GM21717 (cell line): Measurements from ENCODE around the gene ZMYM4.

Source experiments
- ATAC-seq: cut with Tn5 transposase; IDR thresholded peaks from one replicate; pipeline ENCODE4 v1.9.1; 2021; ENCODE audit warnings: mild to moderate bottlenecking, moderate library complexity; ENCODE audit not compliant: unreplicated experiment

ZMYM4 gene

GRCh38 chr1:35394386-35394785 is 125.9 kb downstream of the ZMYM4 start:
- no peak for ATAC-seq

DNA sequence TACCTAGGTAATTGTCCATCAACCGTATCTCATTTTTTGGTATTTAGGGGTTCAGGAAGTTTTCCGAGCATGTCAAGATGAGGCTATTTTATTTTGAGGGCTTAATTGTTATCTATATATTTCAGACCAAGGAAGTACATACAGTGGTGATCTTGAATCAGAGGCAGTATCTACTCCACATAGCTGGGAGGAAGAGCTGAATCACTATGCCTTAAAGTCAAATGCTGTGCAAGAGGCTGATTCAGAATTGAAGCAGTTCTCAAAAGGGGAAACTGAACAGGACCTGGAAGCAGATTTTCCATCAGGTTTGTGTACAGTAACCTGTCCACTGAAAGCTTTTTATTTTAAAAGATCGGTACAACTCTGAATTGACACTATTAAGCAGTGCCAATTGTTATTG is 130.2 kb downstream of the ZMYM4 start:
- no peak for ATAC-seq

DNA sequence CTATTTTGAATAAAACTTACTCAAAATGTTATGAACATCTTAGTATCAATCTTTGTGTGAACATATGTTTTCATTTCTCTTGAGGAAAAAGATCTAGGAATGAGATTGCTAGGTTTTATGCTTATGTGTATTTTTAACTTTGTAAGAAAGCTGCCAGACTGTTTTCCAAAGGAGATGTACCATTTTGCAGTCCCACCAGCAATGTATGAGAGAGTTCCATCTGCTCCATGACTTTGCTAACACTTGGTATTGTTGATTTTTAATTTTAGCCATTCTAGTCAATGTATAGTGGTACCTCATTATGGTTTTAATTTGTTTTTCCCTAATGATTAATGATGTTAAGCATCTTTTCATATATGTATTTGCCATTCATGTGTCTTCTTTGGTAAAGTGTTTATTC is 132.5 kb downstream of the ZMYM4 start:
- ATAC-seq: no peak

DNA sequence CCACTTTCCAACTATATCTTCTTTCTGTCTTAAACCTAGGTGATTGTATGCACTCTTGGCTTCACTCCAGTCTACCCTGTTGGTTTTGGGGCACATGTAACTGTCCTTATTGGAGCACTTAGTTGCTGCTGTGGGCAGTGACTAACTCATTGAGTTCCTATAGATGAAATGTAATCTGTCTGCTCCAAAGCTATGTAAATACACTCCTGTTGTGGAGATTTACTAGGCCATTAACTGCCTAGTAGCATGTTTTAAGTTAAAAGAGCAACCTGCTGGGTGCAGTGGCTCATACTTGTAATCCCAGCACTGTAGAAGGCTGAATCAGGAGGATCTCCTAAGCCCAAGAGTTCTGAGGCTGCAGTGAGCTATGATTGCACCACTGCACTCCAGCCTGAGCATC is 137.6 kb downstream of the ZMYM4 start:
- ATAC-seq: no peak

DNA sequence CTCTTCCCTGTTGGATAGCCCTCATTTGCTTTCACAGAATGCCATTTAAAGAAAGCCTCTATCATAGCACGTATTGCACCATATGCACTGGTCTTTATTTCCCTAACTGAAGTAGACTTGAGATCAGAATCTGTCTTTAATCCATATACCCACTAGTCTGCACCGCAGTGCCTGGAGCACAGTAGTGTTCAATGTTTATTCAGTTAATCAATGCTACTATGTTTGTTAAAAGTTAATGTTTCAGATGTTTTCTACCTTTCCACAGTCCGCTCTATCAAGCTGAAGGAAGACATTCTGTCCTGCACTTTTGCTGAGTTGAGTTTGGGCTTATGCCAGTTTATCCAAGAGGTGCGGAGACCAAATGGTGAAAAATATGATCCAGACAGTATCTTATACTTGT is 139.2 kb downstream of the ZMYM4 start:
- ATAC-seq: no peak

DNA sequence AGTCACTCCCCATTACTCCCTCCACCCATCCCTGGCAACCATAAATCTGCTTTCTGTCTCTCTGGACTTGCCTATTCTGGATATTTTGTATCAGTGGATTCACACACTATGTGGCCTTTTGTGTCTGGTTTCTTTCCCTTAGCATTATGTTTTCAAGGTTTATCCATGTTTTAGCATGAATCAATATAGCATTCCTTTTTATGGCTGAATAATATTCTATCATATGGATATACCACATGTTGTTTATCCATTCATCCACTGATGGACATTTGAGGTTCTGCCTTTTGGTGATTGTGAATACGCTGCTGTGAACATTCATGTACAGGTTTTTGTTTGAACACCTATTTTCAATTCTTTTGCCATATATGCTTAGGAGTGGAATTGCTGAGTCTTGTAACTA is 140.4 kb downstream of the ZMYM4 start:
- no peak for ATAC-seq

GRCh38 chr1:35426097-35426586 is 157.6 kb downstream of the ZMYM4 start:
- ATAC-seq: no peak

DNA sequence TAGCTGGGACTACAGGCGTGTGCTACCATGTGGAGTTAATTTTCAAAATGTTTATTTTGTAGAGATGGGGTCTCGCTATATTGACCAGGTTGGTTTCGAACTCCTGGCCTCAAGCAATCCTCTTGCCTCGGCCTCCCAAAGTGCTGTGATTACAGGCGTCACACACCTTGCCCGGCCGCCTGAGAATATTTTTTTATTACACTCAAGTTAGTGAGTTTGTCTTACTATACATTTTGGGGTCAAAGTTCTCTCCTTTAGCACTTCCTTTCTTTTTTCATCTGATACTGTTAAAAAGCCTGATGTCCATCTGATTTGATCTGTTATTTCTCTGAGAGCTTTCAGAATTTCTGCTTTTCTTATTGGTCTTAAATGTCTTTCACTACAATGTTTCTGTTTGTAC is 159.9 kb downstream of the ZMYM4 start:
- ATAC-seq: no peak

DNA sequence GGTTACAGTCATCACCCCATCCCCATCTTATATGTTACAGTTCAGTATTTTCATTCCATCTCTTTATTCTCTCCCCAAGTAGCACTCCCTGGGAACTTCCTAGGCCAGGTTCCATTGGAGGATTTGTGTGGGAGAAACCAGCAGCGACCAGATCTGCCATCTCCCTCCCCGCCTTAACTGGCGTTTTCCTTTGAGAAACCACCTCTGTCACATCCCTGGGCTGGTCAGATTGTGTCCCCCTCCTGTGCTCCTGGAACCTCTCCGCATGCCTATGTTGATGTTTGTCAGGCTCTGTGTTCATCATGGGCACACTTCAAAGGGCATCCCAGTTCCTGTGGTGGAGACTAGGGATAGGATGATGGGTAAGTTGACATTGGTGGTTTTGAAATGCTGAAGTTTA is 162.3 kb downstream of the ZMYM4 start:
- no peak for ATAC-seq

DNA sequence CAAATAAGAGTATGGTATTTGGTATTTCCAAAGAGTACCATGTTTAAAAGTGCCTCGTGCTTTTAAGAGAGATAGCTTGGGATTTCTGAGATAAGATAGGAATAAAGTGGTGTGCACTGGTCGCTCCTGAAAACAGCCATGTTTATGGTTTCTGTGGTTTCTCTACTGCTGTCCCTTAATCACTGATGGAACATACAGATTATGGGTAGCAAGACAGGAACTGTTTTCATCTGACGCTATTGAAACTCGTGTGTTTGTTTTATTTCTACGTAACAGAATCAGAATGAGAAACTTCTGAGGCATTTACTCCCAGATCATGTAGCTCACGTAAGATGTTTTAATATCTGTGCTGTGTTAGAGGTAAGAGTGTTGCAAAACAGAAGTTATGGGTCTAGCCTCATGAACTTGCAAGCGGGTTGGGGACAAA is 162.7 kb downstream of the ZMYM4 start:
- ATAC-seq: no peak

- ATAC-seq: no peak
These were observed 163.7 kb downstream of the ZMYM4 start for GRCh38 chr1:35432231-35432630.

DNA sequence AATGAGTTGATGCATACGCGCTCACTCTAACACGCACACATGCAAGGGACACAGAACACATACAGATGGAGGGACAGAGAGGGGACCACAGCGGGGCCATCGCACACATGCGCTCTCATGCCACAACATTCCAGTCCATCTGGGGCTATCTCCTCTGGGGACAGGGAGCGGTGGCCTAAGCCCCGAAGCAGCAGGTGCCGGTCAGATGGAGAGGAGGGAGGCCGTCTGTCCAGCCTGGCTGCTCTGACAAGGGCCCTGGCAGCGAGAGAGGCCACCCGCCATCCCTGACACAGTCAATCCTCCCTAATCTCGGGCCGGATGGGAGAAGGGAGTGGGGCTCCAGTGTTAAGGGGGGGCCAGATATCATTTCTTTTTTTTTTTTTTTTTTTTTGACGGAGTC is 165.2 kb downstream of the ZMYM4 start:
- ATAC-seq: no peak

GRCh38 chr1:35434703-35435102 is 166.2 kb downstream of the ZMYM4 start:
- no peak for ATAC-seq

- ATAC-seq: no peak
These were observed 167.6 kb downstream of the ZMYM4 start for GRCh38 chr1:35436078-35436477.

DNA sequence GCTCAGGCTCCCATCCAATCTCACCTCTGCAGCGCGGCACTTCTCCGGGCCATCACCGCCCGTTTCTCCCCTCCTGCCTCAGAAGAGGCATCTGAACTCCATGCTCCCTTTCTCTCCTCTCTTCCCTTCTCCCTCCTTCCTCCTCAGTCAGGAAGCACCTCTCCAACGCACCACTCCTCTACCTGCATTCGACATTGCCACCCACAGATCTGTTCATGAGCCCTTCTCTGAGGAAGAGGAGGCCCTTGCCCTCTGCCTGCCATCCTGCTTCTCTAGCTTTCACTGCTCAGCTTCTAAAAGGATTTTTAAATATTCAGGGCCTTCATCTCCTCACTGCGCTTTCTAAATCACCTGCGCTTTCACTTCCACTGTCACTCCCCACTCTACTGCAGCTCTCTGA is 168.7 kb downstream of the ZMYM4 start:
- ATAC-seq: no peak

DNA sequence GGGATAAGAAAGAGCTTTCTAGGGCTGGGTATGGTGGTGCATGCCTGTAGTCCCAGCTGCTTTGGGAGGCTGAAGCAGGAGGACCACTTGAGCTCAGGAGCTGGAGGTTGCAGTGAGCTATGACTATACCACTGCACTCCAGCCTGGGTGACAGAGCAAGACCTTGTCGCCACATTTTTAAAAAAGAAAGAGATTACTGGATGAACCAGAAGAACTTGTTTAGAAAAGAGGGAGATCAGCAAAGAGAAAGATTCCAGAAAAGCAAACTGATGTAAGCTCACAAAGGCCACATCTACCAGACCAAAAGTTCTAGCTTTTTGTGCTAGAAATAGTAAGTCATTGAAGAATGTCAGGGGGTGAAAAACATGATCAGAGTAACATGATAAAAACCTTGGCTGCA is 171.1 kb downstream of the ZMYM4 start:
- ATAC-seq: no peak

DNA sequence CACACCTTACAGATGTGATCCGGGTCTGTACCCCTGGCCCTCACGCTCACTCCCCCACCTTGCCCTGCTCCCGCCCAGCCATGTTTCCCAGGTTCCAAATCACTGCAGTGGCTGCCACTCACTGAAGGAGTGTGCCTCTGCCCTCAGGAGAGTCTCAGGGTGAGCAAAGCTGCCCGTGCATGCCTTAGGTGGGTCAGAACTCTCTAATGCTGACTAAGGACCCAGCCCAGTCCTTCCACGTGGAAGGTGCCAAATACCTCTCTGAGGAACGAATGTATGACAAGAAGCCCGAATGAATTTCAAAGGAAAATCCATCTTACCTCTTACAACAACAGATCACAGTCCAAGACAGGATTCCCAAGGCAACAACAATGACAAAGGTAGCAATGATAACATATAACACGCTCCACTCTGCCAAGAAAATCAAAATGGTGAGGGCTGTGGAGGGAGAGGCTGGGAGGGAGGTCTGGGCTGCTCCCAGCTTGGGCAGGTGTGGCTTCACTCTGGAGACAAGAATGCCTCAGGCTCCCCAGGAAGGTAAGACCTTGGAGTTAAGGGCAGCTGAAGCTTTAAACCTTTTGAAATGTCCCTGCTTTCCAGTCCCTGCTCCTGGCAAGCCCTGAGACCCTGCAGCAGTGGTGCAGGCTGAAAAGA is 173.5 kb downstream of the ZMYM4 start:
- no peak for ATAC-seq

DNA sequence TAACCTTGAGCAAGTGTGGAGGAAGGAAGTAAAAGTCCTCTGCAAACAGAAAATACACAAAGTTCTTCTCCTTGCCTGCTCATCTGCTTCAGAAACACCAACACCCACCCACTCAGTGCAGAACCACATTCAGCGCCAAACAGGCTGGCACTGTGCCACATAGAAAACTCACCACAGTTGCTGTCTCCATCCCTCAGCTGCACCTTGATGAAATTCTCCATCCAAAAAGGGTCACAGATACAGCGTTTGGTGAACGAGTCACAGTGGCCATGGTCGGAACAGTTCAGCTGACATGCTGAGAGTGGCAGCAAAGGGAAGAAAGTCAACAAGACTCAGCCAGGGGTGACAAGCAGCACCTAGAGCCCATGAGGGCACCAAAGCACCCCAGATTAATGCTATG is 174.2 kb downstream of the ZMYM4 start:
- no peak for ATAC-seq

DNA sequence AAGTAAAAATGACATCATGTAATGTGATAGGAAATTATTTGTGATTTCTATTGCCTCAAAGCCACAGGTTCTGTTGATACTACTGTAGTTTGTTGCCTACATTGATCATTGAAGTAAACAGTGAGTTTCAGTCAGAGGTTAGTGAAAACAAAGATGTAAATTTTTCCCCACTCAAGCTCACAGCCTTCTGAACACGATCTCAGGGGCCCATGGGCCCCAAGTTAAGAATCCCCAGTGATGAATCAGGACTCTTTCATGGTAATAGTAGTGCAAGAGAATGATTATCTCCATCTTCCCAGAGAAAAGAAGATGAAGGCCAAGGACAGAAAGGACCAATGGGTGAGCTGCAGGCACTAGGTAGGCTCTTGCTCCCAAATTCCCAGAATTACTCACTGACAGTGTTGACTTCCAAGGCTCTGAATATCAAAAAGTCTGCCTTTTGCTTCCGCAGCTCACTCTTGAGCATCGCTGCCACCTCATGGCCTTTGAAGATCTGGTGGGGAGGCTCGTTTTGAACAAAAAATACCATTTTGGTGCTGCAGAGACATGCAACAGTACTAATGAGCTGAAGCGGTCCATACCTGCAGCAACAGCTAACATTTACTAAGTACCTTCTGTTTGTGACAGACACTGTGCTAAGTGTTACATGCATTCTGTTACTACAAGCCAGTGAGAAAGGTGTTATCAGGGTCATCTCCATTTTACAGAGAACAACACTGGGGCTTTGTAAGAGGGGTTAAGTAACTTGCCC is 175.4 kb downstream of the ZMYM4 start:
- no peak for ATAC-seq

- ATAC-seq: no peak
These were observed 175.9 kb downstream of the ZMYM4 start for GRCh38 chr1:35444519-35444774.

DNA sequence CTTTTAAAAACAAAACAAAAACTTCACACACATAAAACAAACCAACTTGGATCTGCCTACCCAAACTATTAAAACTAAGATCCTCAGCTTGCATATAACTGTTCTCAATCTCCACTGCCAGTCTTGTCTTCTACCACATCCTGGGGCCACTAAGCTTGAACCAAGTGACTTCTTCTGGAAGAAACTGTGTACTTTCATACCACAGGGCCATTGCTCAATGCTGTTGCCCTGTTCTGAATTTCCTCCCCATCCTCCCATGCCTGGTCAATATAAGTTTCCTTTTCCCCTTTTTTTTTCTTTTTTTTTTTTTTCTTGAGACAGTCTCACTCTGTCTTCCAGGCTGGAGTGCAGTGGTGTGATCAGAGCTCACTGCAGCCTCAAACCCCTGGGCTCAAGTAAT is 178.8 kb downstream of the ZMYM4 start:
- ATAC-seq: no peak

GRCh38 chr1:35448344-35448801 is 179.9 kb downstream of the ZMYM4 start:
- ATAC-seq: no peak
